ENCODE measurements around the gene KCNT1.

DNA sequence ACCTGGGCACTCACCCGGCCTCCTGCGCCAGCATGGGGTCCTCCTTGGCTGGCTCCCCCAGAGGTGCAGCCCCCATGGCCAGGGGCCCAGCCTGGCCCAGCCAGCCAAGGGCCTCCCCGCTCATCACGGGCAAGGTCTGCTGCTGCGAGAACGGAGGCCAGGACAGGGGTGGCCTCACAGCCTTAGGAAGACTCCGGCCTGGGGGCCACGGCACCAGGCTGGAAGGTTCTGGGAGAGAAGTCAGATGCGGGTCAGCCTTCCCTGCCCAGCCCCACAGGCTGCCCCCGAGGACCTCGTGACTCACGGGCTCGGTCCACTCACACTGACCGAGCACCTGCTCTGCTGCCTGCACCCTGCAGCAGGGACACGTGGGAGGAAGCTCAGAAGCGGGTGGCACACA is 6.9 kb upstream of the KCNT1 start:
- no peak for TF ChIP-seq TAF1 (IDR thresholded peaks at IDR 0.05; ENCODE audit: borderline replicate concordance, insufficient read depth, low read length)
- no peak for TF ChIP-seq POLR2AphosphoS5 (IDR thresholded peaks at IDR 0.05; ENCODE audit: low read depth, low read length)

Measured in PFSK-1 (cell line).